ENCODE data around the gene STAB1. TPM values are rescaled to one million over a fixed set of nuclear protein-coding genes. Genes with fewer than 3 reads are reported as not detected.

STAB1 gene
- total and polyA plus RNA-seq, 8 donors = 8.2 to 140 (median 50.5) TPM

DNA sequence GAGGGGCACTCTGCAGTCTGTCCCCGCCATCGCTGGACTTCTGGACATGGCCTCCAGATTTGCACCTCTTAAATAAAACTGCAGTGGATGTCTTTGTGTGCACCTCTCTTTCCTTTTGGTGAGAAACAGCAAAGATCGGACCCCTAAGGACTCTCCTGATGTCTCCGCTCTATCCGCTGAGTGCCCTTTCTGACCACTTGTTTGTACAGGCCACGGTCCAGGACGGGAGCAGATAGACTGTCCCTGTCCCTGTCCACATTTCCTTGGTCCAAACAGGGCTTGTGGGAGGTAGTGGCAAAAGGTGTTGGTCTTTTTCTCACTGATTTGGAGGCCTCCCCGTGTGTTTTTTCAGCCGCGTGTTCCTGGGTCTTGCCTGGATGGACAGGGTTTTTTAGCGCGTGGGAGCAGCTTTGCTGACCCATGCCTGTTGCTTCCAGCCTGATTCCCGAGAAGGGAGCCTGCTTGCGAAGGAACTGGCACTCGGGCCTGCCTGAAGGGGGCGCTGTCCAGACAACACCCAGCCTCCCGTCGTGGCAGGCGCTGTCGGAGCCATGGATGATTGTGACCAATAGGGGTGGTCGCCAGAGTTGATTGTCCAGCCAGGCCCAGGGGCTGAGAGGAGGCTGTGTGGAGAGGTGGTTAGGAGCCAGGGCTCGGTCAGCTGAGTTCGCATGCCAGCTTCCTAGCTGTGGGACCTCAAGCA lies 13.2 kb upstream of the STAB1 start:
- Histone ChIP-seq H3K9me3 (no peaks in the 10 kb centered on the region), H3K27ac (no peak overlapping the region), H3K27me3 (no peaks in the 10 kb centered on the region), H3K4me1 (no peaks in the 10 kb centered on the region), H3K4me3 (no peak overlapping the region), H3K36me3 (peaks cover 0 to 49% (median 35%) of the 10 kb centered on the region in 3 donors)
- intact Hi-C loops (cut with DNase I) = no loop called here
- WGBS, 2 donors = 85 to 86% methylated on average over 23 of the region's 23 CpGs
- ATAC-seq (peak in 1 of 4 donors; percentile 10), FAIRE-seq (no peak), DNase-seq (peak in 1 of 6 donors; percentile 65)
- TF ChIP-seq, protein P1, sequence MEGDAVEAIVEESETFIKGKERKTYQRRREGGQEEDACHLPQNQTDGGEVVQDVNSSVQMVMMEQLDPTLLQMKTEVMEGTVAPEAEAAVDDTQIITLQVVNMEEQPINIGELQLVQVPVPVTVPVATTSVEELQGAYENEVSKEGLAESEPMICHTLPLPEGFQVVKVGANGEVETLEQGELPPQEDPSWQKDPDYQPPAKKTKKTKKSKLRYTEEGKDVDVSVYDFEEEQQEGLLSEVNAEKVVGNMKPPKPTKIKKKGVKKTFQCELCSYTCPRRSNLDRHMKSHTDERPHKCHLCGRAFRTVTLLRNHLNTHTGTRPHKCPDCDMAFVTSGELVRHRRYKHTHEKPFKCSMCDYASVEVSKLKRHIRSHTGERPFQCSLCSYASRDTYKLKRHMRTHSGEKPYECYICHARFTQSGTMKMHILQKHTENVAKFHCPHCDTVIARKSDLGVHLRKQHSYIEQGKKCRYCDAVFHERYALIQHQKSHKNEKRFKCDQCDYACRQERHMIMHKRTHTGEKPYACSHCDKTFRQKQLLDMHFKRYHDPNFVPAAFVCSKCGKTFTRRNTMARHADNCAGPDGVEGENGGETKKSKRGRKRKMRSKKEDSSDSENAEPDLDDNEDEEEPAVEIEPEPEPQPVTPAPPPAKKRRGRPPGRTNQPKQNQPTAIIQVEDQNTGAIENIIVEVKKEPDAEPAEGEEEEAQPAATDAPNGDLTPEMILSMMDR (IDR thresholded peaks at IDR 0.05) = no peak

DNA sequence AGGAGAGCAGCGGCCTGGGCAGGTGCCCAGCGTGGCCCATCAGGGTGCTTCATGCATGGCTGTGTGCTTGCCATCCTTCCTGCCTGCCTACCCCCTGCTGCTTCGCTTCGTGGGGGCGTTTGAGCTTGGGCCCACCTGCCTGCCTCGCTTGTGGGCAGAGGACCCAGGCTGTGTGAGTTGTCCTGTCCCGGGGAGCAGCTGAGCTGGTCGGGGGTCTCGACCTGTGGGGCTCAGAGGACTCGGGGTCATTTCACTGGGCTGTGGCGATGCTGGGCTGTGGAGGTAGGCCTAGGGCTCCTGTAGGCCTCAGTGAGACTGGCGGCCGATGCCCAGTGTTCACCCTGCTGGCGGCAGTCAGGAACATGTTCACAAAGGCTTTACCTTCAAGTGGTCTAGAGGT lies 12.1 kb upstream of the STAB1 start:
- no peak for FAIRE-seq
- no peak overlapping the region for H3K4me3 ChIP-seq
- no peaks in the 10 kb centered on the region for H3K9me3 ChIP-seq
- no peaks in the 10 kb centered on the region for H3K4me1 ChIP-seq
- peaks cover 0 to 48% (median 24%) of the 10 kb centered on the region in 3 donors for H3K36me3 ChIP-seq
- TF ChIP-seq, protein P1 (IDR thresholded peaks at IDR 0.05) = no peak
- no peaks in the 10 kb centered on the region for H3K27me3 ChIP-seq
- WGBS, 2 donors = 84 to 85% methylated on average over 14 of the region's 14 CpGs
- no peak for DNase-seq
- no peak for ATAC-seq
- intact Hi-C loops (cut with DNase I) = no loop called here
- no peak overlapping the region for H3K27ac ChIP-seq

DNA sequence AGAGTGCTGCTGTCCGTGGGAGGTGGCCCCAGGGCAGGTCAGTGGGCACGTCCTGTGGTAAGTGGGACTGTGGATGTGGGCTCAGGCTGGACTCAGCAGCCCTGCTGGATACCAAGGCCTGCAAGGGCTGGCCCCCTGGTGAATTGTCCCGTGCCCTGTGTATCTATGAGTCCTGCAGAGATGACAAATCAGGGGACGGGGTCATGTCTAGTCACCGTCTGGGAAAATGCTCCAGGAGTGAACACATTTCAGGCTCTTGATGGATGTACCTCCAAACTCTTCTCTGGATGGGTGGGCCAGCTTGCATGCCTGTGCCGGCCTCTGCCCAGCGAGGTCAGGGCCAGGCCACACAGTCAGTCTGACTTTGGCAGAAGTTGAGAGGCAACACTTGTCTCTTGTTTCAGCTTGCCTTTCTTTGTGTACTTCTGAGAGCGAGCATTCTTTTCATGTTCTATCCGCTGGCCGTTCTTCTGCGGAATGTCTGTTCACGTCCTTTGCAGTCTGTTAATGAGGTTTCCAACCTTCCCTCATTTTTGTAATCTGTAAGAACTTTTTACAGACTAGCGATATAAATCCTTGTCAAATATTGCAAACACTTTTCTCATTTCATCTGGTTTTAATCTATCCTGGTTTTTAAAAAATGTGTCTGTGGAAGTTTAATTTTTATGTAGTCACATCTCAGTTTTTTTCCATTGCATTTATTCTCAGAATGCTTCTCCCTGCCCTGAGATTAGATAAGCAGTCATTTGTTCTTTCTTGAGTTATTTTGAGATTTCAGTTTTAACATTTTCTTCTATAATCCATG lies 11.4 kb upstream of the STAB1 start:
- DNase-seq = no peak
- Histone ChIP-seq H3K9me3 (no peaks in the 10 kb centered on the region), H3K4me1 (no peaks in the 10 kb centered on the region), H3K27me3 (no peaks in the 10 kb centered on the region), H3K27ac (no peak overlapping the region), H3K4me3 (no peak overlapping the region), H3K36me3 (peaks cover 0 to 50% (median 20%) of the 10 kb centered on the region in 3 donors)
- WGBS, 2 donors = 89 to 94% methylated on average over 13 of the region's 13 CpGs
- no peak for FAIRE-seq
- ATAC-seq = no peak
- TF ChIP-seq, protein P1 (IDR thresholded peaks at IDR 0.05) = no peak
- intact Hi-C loops (cut with DNase I) = no loop called here

DNA sequence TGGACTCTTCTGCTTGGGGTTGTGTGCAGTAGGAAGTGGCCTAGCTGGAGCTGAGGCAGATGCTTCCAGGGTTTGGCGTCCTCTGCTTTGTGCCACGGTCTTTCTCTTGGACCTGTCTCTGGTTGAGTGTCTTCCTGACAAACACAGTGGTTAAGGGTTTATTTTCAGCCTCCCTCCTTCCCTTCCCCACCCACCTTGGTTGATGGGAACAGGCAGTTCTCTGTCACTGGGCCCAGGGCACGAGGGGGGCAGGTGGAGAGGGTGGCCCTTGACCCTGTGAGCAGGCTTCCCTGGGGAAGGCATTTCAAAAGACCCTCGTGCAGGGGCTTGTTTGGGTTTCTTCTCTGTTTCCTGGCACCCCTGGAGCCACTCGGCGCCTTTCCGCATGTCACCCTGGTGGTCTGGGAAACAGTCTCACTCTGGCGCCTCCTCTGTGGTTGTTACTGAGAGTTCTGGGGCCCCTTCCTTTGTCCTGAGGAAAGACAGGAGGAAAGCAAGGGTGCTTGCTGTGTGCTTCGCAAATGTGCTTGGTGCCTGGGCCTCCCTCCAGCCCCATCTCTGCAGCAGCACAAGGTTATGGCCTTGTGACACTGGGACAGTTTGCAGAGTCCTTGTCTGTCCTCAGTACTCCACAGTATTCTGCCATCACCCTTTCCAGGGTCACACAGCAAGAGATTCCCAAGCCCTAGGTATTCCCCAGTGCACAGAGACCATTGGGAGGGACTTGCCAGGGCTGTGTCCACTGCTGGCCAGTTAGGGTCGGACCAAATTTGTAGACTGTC lies 10.3 kb upstream of the STAB1 start:
- ATAC-seq (no peak), DNase-seq (no peak), FAIRE-seq (no peak)
- intact Hi-C loops (cut with DNase I) = no loop called here
- 88 to 92% methylated on average over 10 of the region's 10 CpGs for WGBS, 2 donors
- Histone ChIP-seq H3K27me3 (no peaks in the 10 kb centered on the region), H3K9me3 (no peaks in the 10 kb centered on the region), H3K4me3 (no peak overlapping the region), H3K36me3 (peaks cover 0 to 50% (median 9%) of the 10 kb centered on the region in 3 donors), H3K4me1 (no peaks in the 10 kb centered on the region), H3K27ac (no peak overlapping the region)
- TF ChIP-seq, protein P1 (IDR thresholded peaks at IDR 0.05) = no peak
